HL-60 (cell line): Measurements from ENCODE around the gene ZNF580.

Experiments used
- DNase-seq, 2 experiments: peaks; one replicate each; pipeline ENCODE4 v3.0.0-alpha.2; 2010 to 2020; ENCODE audit warnings: low read depth in 1 of 2, low spot score in 1 of 2
- H3K27ac ChIP-seq: fragments of 250-450 bp; sonication (Bioruptor Pico); replicated peaks from 2 replicates; pipeline ENCODE4 v1.5.1; 2020; ENCODE audit warnings: mild to moderate bottlenecking, moderate library complexity
- H3K27me3 ChIP-seq: fragments of 250-450 bp; sonication (Bioruptor Pico); 2 replicates; pipeline ENCODE4 v1.5.1; 2021; ENCODE audit warnings: mild to moderate bottlenecking, moderate library complexity; ENCODE audit not compliant: insufficient read depth, poor library complexity, severe bottlenecking
- H3K4me3 ChIP-seq: replicated peaks from 2 replicates; pipeline ENCODE4 v1.5.1; 2011; ENCODE audit warnings: mild to moderate bottlenecking, control low read depth, low read length; ENCODE audit not compliant: insufficient read depth
- GABPA ChIP-seq: IDR thresholded peaks from 2 replicates; pipeline ENCODE4 v1.6.1; 2012; ENCODE audit warnings: low read depth
- POLR2AphosphoS5 ChIP-seq: IDR thresholded peaks from 2 replicates; pipeline ENCODE4 v1.6.1; 2012; ENCODE audit warnings: low read depth
- SPI1 ChIP-seq: IDR thresholded peaks from 2 replicates; pipeline ENCODE4 v1.6.1; 2012; ENCODE audit warnings: low read depth, mild to moderate bottlenecking, borderline replicate concordance
- TF ChIP-seq, protein P1 (sequence below): IDR thresholded peaks from 2 replicates; pipeline ENCODE4 v1.6.1; 2012; ENCODE audit warnings: low read depth; ENCODE audit not compliant: insufficient replicate concordance
- TF ChIP-seq, protein P2 (sequence below): IDR thresholded peaks from one replicate; pipeline ENCODE4 v1.5.1; 2011; ENCODE audit warnings: low read length, control low read depth, inconsistent platforms; ENCODE audit not compliant: insufficient read depth

Gene ZNF580

DNA sequence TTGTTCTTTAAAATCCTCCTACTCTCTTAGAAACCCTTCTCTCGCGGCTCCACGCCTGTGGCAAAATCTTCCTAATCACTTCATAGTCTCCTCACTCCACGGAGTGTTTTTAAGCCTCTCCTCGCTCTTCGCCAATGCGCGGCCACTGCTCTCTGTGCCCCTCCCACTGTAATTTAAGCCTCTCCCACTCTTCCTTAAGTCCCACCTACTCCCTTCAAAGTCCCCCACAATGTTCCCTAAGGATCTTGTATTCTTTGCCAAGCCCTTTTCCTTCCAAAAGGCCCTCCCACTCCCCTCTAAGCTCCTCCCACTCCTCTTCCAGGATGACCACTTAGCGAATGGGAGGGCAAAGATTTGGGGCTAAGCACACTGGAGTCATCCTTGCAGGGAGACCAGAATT, 42.8 kb upstream of the ZNF580 start:
- H3K27ac ChIP-seq, result no peak overlapping the region
- no peak for DNase-seq
- no peak for TF ChIP-seq GABPA
- TF ChIP-seq POLR2AphosphoS5, result no peak
- TF ChIP-seq, protein P1, sequence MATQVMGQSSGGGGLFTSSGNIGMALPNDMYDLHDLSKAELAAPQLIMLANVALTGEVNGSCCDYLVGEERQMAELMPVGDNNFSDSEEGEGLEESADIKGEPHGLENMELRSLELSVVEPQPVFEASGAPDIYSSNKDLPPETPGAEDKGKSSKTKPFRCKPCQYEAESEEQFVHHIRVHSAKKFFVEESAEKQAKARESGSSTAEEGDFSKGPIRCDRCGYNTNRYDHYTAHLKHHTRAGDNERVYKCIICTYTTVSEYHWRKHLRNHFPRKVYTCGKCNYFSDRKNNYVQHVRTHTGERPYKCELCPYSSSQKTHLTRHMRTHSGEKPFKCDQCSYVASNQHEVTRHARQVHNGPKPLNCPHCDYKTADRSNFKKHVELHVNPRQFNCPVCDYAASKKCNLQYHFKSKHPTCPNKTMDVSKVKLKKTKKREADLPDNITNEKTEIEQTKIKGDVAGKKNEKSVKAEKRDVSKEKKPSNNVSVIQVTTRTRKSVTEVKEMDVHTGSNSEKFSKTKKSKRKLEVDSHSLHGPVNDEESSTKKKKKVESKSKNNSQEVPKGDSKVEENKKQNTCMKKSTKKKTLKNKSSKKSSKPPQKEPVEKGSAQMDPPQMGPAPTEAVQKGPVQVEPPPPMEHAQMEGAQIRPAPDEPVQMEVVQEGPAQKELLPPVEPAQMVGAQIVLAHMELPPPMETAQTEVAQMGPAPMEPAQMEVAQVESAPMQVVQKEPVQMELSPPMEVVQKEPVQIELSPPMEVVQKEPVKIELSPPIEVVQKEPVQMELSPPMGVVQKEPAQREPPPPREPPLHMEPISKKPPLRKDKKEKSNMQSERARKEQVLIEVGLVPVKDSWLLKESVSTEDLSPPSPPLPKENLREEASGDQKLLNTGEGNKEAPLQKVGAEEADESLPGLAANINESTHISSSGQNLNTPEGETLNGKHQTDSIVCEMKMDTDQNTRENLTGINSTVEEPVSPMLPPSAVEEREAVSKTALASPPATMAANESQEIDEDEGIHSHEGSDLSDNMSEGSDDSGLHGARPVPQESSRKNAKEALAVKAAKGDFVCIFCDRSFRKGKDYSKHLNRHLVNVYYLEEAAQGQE, result no peak
- no peak overlapping the region for H3K4me3 ChIP-seq
- H3K27me3 ChIP-seq, result no peaks in the 10 kb centered on the region

DNA sequence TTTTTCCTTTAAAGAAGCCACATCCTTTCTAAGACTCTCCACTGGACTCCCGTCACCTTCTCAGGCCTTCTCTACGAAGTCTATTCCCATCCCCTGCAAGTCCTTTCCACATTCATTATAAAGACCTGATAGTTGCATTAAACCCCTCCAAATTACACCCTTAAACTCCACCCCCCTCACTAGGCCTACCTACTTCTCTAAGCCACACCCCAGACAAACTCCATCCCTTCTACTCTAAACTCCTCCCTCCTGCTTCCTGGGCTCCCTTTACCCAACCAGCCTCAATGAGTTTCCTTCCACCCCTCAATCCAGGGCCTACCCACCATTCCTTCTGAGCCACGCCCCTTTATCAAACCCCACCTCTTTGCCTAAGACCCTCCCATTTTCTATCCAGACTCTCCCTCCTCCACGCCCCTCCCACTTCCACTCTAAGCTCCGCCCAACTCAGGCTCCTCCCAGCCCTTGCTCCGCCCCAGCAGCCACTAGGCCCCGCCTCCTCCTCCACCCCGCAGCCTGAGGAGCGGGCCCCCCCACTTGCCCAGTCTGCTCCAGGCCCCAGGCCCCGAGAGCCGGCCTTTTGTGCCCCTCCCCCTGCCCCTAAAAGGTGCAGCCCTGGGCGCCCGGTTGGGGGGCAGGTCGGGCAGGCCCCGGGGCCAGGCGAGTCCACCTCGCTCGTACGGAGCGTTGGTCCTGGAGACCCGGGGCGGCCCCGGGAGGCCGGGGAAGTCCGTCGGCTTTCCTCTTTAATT, 41.9 kb upstream of the ZNF580 start:
- DNase-seq, result peak; percentile 89 to 93
- H3K4me3 ChIP-seq, result peak overlapping the region; percentile 65
- no peaks in the 10 kb centered on the region for H3K27me3 ChIP-seq
- H3K27ac ChIP-seq, result peak overlapping the region; percentile 97
- TF ChIP-seq SPI1 (peak; percentile 31; the same call in 1 of the 2 replicates), POLR2AphosphoS5 (no peak), GABPA (no peak)
- TF ChIP-seq, protein P2, sequence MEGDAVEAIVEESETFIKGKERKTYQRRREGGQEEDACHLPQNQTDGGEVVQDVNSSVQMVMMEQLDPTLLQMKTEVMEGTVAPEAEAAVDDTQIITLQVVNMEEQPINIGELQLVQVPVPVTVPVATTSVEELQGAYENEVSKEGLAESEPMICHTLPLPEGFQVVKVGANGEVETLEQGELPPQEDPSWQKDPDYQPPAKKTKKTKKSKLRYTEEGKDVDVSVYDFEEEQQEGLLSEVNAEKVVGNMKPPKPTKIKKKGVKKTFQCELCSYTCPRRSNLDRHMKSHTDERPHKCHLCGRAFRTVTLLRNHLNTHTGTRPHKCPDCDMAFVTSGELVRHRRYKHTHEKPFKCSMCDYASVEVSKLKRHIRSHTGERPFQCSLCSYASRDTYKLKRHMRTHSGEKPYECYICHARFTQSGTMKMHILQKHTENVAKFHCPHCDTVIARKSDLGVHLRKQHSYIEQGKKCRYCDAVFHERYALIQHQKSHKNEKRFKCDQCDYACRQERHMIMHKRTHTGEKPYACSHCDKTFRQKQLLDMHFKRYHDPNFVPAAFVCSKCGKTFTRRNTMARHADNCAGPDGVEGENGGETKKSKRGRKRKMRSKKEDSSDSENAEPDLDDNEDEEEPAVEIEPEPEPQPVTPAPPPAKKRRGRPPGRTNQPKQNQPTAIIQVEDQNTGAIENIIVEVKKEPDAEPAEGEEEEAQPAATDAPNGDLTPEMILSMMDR, result no peak
- TF ChIP-seq, protein P1, result no peak

DNA sequence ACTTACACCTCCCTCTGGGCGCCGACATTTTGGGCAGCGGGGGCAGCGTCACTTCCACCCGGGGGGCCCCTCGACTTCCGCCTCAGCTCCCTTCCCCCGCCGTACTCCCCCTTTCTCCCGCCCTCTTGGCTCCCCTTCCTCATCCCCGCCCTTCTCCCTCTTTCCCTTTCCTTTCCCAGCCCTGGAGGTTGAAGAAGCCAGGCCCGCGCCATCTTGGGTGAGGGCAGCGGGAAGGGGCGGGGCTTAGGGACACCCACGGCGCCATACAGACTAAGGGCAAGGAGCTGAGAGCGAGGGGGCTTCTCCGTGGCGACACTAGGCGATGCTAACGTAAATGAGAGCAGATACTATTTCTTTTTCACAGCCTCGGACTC, 41.3 kb upstream of the ZNF580 start, which contains the start of gene FIZ1:
Gene FIZ1, minus strand, starts transcription at position 50 of the 374 bp plus-strand sequence. CDS start 1,652 bp downstream, outside the sequence.
- no peaks in the 10 kb centered on the region for H3K27me3 ChIP-seq
- TF ChIP-seq SPI1, result peak; percentile 54; the same call in 1 of the 2 replicates
- TF ChIP-seq, protein P1, result no peak
- no peak for TF ChIP-seq POLR2AphosphoS5
- TF ChIP-seq, protein P2, result no peak
- TF ChIP-seq GABPA, result peak; percentile 89
- peak within 1 kb of the TSS; percentile 65 for H3K4me3 ChIP-seq
- peak; percentile 99 for DNase-seq
- H3K27ac ChIP-seq, result peak within 1 kb of the TSS; percentile 97
